B cell (primary cell): ENCODE measurements around the gene CD55.

Experiments used
- CTCF ChIP-seq: fragments of 200-600 bp; IDR thresholded peaks from one replicate; pipeline ENCODE4 v1.8.0; 2022; ENCODE audit warnings: antibody characterized with exemption, mild to moderate bottlenecking
- EZH2 ChIP-seq: IDR thresholded peaks from 2 replicates; pipeline ENCODE4 v1.6.1; 2012; ENCODE audit warnings: borderline replicate concordance, low read depth, mild to moderate bottlenecking, moderate library complexity, low read length; ENCODE audit not compliant: insufficient read depth, poor library complexity, severe bottlenecking

GRCh38 chr1:207300970-207301369 is 20.5 kb upstream of the CD55 start:
- TF ChIP-seq CTCF (no peak), EZH2 (no peak)
